HTR-8/SVneo (cell line): Measurements from ENCODE around the gene NDUFAF7.
"Not testable (repeated sequence)": the region's sequence is repeated elsewhere in the genome, so short reads cannot be mapped to it uniquely, and the experiment has no call there.

Source experiments
- DNase-seq: peaks from one replicate; pipeline ENCODE4 v3.0.0; 2011; ENCODE audit warnings: low spot score, mixed read lengths; ENCODE audit not compliant: insufficient read length
- FAIRE-seq: peaks from 2 replicates; lab custom pipeline; 2011; peaks lifted over from hg19 to GRCh38; lab: Jason Lieb, UNC

NDUFAF7 gene, protein sequence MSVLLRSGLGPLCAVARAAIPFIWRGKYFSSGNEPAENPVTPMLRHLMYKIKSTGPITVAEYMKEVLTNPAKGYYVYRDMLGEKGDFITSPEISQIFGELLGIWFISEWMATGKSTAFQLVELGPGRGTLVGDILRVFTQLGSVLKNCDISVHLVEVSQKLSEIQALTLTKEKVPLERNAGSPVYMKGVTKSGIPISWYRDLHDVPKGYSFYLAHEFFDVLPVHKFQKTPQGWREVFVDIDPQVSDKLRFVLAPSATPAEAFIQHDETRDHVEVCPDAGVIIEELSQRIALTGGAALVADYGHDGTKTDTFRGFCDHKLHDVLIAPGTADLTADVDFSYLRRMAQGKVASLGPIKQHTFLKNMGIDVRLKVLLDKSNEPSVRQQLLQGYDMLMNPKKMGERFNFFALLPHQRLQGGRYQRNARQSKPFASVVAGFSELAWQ

DNA sequence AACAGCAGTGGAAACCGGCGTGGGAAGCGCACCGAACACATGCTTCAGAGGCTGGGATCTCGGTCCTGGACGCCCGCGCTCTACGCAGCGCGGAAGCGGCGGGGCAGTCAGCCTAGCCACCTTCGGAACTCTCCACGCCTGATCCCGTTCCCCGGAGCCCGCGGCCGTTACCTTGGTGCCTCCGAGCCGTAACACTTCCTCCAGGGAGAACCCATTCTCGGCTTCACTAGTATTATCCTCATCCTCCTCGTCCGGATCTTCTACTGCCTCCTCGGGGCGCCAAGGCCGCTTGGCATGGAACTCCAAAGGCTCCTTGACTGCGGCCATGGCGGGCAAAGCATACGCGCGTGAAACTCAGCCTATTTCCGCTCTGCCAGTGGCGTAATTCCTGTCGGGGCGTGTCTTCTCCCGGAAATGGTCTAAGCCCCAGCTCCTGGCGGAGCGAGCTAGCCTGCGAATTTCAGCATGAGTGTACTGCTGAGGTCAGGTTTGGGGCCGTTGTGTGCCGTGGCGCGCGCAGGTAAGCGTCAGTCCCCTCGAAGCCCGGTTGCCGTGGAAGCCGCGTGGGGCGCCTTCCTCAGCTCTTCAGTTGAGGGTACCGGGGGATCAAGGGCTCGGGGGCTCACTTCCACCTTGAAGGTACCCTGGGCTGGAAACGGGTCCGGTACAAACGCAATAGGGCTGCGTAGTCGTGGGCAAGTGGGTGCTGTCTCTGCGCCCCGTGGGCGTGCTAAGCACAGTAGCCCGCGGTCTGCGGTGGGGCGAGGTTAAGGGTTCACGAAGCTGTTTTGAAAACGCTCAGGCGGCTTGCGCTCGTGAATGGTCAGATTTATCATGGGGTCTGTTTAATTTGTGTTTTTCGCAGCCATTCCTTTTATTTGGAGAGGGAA is at the start of gene NDUFAF7, which contains the start of gene CEBPZ:
Gene NDUFAF7, plus strand, starts transcription at position 418 of the 890 bp plus-strand sequence. Its CDS starts 48 bp downstream, at position 466.
Gene CEBPZ, minus strand, starts transcription at position 356 of the 890 bp plus-strand sequence. Its CDS starts 29 bp downstream, at position 327.
- peak; percentile 93 for FAIRE-seq

DNA sequence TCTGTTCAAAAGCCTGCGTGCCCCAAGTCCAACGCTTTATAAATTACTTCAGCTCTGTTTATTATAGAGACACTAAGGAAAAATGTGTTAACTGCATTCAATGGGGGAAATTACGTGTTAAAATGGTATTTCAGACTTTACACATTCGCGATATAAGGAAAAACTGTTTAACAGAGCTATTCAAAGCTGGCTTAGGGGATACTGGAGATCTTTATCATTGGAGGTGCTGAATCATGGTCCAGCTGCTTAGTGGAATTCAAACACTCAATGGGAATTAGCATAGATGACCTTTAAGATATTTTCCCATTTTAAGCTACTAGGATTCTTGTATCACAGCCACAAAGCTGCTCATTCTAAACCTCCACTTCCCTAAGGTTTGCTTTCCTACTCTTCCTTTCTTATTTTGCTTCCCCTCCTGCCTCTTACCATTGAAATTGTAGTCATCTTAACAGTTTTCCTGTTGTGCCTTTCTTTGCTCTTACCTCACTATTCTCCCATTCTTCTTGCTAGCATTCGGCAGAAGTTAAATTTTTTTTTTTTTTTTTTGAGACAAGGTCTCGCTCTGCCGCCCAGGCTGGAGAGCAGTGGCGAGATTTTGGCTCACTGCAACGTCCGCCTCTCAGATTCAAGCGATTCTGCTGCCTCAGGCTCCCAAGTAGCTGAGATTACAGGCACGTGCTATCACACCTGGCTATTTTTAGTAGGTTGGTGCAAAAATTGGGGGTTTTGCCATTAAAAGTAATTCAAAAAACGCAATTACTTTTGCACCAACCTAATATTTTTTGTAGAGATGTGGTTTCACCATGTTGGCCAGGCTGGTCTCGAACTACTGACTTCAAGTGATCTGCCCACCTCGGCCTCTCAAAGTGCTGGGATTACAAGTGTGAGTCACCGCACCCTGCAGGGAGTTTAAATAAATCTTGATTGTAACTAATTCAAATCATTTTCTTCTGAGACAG is 49.5 kb upstream of the NDUFAF7 start:
- FAIRE-seq (no peak), DNase-seq (no peak)

More for the DNA sequence above, at the start of gene NDUFAF7, which contains the start of gene CEBPZ:
- DNase-seq = peak; percentile 97

DNA sequence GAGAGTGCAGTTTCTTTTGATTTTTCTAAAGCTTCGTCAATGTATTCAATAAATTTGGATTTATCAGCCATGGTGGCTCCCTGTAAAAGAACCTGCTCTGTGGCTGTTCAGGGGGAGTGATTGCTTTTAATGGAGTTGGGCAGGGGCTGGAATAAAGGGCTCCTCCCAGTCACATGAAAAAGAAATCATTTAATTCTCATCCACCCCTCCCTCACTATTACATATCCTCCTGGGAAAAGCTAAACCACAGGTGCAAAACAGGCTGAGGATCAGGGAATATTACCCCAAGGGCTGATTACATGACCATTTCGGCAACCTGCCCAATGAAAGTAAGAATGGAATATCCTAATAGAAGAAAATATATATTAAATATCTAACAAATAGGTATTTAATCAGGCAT is 42.9 kb upstream of the NDUFAF7 start, which contains the start of gene SULT6B1:
Gene SULT6B1, minus strand, starts transcription at position 101 of the 400 bp plus-strand sequence. Its CDS starts 30 bp downstream, at position 71.
- no peak for FAIRE-seq

DNA sequence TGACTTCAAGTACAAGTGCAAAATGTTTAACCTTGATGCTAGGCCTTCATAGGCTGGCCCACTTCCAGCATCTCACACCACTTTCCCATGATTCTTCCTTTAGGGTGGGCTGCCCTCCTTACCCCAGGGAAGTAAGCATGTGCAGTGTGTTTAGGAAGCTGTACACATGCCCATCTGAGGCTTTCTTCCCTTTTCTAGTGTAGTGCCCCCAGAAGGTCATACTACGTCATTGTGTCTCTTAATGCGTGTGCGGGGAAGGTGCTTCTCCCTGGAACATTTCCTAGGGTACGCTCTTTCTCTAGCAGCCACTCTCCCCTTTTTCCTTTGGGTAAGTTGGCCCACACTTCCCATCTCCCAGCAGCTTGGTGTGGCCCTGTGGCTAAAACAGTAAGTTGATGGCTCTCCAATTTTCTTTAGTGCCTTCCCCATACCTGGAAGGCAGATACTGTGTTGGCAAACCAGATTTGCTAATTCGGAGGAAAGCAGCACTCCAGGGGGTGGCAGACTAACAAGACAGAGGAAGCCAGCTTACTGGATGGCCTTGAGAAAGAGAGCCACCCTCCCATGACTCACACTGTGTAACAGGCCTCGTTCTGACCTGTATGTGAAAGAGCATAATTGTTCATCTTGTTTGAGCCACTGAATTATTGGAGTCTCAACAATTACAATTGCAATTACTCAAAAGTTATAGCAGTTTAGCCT is 41.9 kb upstream of the NDUFAF7 start:
- peak; percentile 53 for DNase-seq
- peak; percentile 63 for FAIRE-seq

More for the DNA sequence above, 42.9 kb upstream of the NDUFAF7 start, which contains the start of gene SULT6B1:
- no peak for DNase-seq

DNA sequence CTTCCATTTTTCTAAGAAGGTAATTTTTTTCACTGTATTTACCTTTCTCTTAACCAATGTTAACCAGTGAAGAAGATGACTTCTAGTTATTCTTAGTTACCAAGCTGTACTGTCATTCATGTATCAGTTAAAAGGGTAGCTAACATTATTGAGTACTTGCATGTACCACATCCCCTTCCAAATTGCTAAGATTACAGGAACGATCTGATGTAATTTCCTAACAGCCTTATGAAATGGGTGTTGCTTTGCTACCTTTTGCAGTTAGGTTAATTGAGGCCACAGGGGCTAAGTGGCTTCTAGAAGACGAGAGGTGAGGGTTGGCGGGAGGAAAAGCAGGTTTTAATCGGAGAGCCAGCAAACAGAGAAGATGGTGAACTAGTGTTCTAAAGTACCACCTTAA is 41.2 kb upstream of the NDUFAF7 start:
- FAIRE-seq = no peak
- no peak for DNase-seq

DNA sequence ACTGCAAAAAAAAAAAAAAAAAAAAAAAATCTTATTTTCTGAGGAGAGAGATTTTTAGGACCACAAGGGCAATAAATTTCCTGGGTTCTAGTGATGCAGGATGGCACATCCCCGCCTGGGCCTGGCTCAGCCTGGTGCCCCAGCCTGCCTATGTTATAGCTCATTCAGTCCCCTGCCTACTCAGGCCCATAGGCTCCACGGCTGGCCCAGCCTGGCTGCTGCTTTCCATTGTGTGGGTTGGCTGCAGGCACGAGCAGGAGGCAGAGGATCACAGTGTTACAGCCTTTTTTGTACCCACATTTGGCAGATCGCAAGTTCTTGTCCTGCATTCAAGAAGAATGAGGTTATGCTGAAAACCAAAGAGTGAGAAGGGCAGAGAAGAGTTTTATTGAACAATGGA is 40.2 kb upstream of the NDUFAF7 start:
- DNase-seq (no peak), FAIRE-seq (no peak)

DNA sequence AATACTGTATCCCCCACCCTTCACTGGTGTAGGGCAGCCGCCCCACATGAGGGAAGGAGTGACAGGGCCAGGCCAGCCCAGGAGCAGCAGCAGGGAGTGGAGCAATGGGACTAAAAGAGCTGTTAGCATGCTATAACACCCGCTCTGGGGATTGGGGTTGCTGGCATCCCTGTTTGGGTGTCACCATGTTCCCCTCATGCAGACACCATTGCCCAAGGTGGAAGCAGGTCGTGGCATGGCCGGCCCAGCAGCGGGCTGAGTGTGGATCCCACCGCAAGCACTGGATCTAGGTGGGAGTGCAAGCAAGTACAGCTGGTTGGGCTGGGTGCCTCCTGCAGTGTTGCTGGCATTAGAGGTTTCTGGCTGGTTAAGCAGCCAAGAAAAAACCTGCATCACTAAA is 39.7 kb upstream of the NDUFAF7 start:
- FAIRE-seq = no peak

DNA sequence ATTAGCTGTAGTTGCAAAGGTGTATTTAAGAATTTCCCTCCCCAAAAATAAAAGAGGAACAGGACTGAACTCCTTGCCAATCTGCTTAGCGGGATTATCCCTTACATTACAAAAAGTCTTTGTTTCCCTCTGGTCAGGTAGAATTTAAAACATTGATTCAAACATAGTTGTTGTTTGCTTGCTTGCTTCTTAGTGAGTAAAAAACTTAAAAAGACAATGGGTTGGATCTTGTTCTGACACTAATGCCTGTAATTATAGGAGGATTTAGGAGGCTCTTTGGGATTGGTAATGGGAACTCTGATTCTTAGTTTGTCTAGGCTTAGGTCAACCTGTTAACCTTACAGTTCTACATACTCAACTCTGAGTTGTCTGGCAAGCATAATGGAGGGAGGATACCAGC is 38.9 kb upstream of the NDUFAF7 start:
- no peak for DNase-seq
- no peak for FAIRE-seq

More for the DNA sequence above, 39.7 kb upstream of the NDUFAF7 start:
- DNase-seq = no peak

DNA sequence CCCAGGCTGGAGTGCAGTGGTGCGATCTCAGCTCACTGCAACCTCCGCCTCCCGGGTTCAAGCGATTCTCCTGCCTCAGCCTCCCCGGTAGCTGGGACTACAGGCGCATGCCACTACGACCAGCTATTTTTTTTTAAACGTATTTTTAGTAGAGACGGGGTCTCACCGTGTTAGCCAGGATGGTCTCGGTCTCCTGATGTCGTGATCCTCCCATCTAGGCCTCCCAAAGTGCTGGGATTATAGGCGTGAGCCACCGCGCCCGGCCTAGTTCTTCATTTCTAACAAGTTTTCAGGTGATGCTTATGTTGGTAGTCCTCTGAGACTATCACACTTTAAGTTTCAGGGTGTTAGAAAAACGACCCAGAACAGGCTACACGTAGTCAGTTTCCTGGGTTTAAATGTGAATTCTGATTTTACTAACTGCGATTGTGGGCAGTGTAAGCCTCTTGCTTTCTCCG is 35.6 kb upstream of the NDUFAF7 start:
- not testable (repeated sequence) for DNase-seq, FAIRE-seq

DNA sequence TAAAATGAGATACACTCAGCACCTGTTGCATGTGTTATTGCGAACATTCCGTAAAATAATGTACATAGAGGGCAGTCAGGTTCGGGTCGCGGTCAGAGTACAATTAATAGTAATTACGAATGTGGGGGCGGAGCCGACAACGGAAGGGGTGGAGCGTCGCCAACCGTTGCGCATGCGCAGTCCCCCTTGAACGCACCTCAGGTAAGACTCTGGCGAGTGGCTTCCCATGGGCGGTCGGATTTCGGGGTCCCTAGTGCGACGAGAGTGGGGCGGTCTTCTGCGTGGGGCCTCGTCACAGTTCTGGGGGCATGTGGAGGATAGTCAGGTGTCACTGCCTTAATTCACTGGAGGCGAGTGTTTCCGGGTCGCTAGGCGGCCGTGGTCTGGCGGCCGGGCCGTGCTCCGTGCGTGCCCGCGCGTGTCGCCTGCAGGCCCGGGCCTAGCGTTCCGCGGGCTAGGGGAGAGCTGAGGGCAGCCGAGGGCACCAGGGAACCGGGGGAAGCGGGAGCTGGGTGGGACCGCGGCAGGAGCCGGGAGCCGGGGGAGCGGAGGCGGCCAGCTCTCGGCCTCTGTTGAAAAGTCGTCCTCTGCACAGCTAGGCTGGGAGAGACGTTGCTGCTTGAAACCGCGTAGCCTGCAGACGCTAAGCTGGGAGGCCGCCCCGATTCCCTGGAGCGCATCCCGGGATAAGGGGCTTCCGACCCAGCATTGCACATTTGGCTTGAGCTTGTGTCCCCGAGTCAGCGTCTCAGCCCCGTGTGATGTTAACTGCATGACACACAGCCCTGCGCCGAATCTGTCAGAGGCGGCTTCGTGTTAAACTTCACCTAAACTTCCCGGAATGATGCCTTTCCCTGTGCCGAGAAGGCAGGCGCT is 34.9 kb upstream of the NDUFAF7 start, which contains the start of gene CEBPZOS:
Gene CEBPZOS, plus strand, starts transcription at position 177 of the 876 bp plus-strand sequence. CDS start 3,209 bp downstream, outside the sequence.
- DNase-seq = peak; percentile 91
- FAIRE-seq = peak; percentile 76

DNA sequence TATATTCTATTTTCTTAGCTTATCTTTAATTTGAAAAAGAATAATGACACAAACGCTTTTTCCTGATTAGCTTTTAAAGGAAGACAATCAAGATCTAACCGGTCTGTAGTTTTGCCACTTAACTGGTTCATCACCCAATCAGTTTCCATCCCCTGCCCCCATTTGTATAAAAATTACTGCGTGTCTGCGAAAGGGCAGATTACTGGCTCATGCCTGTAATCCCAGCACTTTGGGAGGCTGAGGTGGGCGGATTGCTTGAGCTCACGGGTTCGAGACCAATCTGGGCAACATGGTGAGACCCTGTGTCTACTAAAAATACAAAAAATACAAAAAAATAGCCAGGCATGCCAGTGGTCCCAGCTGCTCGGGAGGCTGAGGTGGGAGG is 32.8 kb upstream of the NDUFAF7 start:
- DNase-seq (no peak), FAIRE-seq (no peak)

DNA sequence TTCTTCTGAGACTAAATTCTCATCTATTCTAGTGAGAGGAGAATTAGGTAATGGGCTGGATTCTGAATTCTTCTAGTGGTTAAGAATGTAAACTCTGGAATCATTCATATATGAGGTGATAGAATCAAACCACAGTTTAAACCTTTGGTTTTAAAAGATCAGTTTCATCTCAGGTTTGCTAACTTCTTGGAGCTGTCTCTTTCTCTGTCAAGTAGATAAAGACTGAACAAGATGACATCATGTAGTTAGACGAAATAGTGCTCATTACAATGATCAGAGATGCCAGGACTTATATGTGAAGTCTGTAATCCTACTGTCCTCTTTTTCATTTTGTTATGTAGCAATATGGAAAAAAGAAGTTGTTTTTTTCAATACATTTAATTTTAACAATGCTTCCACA is 30.2 kb upstream of the NDUFAF7 start:
- FAIRE-seq (no peak), DNase-seq (no peak)

DNA sequence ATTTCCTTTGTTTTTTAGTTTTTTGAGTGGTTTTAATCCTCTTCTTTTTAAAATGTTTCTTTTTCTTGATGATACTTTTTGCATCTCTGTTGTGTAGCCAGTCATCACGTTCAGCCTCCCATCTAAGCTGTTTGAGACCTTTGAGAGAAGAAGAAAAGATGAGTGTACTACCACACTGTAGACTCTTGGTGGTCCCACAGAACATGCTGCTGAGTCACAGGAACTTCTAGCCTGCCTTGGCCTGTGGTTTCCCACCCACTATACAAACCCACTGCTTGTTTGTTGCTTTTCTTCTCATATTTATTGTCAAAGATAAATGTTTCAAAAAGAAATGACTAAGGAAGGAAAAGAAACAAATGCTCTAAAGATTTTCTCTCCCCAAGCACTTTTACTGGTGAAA is 29.7 kb upstream of the NDUFAF7 start:
- DNase-seq (no peak), FAIRE-seq (no peak)

DNA sequence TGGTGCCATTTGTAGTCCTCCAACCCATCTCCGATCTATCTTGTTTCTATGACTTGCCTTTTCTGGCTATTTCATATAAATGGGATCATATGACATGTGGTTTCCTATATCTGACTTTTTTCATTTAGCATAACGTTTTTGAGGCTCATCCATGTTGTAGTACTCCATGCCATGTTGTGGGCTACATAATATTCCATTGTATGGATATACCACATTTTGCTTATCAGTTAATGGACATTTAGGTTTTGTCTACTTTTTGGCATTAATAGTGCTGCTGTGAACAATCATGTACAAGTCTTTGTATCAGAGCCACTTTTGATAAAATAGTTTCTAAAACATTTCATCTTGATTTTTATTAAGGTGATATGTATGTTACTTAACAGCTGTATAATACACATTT is 27.8 kb upstream of the NDUFAF7 start:
- DNase-seq (no peak), FAIRE-seq (no peak)

DNA sequence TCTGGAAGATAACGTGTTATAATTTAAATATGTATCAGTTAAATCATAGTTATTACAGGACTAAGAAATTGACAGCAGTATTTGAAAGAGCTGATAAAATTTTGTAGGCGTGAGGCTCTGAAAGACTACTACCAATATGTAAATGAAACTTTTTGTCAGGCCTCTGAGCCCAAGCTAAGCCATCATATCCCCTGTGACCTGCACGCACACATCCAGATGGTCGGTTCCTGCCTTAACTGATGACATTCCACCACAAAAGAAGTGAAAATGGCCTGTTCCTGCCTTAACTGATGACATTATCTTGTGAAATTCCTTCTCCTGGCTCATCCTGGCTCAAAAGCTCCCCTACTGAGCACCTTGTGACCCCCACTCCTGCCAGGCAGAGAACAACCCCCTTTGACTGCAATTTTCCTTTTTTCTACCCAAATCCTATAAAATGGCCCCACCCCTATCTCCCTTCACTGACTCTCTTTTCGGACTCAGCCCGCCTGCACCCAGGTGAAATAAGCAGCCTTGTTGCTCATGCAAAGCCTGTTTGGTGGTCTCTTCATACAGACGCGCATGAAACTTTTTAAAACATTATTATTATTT is 26.3 kb upstream of the NDUFAF7 start:
- not testable (repeated sequence) for DNase-seq, FAIRE-seq

DNA sequence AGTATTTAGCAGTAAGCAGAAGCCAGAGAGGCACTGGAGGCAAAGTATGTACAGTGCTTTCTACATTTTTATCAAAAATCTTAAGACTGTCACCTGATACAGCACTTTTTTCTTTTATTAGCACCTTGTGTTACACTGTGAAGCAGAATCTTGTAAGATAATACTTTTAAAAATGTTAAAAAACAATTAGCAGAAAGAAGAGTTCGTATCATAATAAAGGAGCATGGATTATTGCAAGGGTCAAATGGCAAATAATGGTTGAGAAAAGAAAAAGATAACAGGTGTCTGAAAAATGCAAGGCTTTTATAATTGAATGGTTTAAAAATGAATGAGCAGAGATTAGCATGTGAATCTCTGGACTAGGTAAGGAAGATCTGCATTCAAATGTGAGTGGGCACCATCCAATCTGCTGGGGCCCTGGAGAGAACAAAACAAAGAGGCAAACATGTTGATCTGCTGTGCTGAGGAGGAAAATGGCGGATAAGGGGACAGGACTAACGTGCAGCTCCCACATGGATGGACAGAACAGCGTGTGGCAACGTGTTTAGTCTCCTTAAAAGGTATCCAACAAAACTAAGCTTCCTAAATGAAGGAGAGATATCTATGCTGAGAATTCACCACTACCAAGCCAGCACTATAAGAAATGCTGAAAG is 25.6 kb upstream of the NDUFAF7 start:
- DNase-seq (no peak), FAIRE-seq (no peak)

DNA sequence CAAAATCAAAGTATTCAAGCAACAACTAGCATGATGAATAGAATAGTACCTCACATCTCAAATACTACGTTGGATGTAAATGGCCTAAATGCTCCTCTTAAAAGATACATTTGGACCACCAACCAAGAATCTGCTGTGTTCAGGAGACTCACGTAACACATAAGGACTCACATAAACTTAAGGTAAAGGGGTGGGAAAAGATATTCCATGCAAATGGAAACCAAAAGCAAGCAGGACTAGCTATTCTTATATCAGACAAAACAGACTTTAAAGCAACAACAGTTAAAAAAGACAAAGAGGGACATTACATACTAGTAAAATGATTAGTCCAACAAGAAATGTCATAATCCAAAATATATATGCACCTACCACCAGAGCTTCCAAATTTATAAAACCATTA is 24.7 kb upstream of the NDUFAF7 start:
- FAIRE-seq, DNase-seq: not testable (repeated sequence)
